ENCODE results near the gene RYR1.

- TF ChIP-seq CTCF (conservative IDR thresholded peaks at IDR 0.05), result no peak
- no peak for TF ChIP-seq ZFX (IDR thresholded peaks at IDR 0.05)
These were observed 3.8 kb downstream of the RYR1 start for GRCh38 chr19:38437295-38437694.

Data from C4-2B (cell line).